ENCODE measurements around the gene STRBP.

STRBP gene

DNA sequence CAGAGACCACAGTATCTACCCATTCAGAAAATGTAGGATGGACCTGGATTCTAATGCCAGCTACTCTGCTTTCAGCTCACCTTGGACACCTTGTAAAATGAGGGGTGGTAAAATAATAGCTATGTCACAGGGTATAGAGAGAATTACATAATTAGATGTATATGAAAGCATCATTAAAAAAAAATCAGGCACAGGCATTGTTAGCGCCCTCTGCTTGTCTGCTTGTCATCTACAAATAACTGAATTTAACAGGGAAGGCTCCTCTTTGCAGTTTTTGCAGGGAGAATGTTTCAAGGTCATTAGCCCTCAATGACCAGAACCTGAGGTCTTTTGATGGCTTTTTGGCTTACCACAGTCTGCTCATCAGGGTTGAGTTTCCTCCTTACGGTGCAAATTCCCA is 176.9 kb downstream of the STRBP start:
- no peak for DNase-seq

DNA sequence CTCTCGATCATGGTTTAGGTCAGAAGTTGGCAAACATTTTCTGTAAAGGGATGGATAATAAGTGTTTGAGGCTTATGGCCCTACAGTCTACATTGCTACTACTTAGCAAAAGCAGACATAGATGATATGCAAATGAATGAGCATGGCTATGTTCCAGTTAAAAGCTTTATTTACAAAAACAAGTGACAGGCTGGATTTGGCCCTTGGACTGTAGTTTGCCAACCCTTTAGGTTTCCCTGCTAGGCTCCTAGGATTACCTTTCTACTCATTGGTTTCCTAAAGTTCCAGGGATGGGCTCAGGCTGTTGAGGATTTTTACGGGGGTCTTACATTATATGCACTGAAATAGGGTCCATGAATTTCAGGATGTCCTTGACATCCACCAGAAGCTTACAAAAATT is 177.4 kb downstream of the STRBP start:
- no peak for DNase-seq

DNA sequence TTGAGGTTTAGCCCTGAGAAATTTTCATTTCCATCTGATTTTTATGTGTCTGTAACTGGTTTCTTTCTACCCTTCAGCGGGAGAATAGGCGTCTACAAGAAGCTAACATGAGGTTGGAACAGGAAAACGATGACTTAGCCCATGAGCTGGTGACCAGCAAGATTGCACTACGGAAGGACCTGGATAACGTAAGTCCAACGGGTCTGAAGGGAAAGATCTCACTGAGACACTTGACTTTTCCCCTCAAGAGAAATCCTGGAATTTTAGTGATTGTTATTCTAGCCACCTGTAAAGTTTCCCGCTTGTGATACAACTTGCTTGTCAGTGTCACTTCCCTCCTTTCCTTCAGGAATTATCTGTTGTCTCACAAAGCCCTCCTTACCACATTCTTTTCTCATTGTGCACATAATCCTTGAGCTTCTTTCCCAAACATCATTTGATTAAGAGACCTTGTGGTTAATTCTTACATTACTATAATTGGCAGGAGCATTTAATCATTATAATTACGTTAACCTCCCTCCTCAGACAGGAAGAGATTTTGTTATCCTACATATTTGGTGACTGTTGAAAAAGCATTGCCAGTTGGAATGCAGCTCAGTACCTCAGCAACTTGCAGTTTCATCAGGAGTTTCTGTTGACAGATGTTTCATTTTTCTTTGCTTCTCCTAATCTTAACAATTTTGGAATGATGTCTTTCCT is 178.0 kb downstream of the STRBP start:
- no peak for DNase-seq

DNA sequence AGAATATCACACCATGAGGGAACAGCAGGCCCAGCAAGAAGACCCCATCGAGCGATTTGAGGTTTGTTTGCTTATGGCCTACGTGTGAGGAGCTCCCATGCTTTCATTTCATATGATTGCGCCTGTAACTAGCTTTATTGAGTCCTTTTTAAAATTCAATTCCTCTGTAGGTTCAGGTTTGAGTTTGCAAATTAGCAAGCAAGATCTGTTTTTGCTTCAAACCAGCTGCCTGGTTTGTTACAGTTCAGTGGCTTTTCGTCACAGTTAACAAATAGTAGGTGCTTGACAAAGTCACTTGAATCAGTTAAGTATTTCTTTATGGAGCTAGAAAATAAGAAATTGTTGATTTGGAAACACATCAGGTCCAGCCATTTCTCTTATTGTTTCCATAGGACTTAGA is 178.6 kb downstream of the STRBP start:
- no peak for DNase-seq

DNA sequence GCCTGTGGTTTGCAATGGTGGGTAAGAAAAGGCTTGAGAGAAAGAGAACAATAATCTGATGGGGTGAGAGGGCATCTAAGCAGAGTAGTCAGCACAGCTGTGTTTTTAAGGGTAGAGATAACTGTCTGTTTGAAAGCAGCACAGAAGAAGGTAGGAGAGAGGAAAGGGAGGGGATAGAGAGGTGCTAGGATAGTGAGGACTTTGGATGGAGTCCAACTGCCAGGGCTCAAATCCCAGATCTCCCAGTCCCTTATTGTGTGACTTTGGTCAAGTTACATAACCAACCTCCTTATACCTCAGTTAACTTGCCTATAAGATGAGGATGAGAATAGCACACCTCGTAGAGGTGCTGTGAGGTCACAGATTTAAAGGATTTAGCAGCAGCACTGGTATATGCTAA is 179.3 kb downstream of the STRBP start:
- DNase-seq: no peak

DNA sequence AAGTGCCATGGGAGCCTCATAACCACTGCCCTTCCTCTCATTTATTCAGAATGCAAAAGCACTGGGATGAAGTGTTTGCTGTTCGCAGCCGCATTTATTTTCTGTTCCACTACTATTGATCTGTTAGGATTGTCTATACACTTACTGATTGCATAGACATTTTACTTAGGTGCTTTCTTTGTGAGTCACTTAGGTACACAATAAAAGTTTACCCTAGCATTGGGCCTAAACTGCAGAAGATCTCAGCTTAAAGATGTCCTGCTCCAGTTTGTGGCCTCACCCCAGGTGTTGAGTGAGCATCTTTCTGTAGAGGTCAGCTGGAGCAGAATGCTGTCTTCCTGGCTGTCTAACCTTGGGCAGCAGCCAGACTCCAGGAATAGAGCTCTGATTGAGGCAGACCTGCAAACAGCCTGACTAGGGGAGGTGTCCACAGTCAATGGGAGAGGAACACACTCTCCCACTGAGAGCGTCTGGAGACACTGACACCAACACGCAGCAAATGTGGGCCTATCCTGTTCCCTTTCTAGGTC is 181.0 kb downstream of the STRBP start:
- no peak for DNase-seq

DNA sequence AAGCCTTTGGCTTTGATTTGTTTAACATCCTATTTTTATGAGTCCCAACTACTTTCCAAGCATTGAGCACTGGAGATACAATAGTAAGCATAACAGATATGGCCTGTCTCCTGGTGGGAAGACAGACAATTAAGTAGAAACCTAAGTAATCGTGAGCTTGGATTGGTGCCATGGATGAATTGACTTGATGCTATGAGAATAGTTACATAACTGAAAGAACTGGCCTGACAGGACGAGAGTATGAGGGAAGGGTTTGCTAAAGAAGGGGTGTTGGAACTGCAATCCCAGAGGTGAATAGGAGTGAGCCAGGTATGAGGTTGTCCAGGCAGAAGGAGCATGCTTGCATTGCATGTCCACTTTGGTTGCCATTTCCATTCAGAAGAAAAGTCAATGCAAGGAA is 182.5 kb downstream of the STRBP start:
- no peak for DNase-seq

DNA sequence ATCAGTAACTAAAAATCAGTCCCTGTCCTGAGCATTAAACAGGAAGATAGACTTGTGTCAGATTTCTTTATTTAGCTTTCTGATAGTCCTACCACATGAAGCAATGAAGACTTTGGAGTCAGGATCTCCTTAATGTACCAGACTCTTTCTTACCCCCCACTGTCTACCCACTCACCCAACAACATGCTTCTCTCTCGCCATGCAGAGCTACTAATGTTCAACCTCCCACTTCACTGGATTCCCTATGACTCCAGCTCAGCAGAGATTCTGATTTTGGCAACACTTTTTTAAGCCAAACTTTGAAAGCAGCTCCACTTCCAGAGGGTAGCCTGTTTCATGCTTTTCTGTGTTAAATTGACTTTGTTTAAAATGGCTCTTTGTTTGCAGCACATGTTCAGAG is 184.1 kb downstream of the STRBP start:
- no peak for DNase-seq

DNA sequence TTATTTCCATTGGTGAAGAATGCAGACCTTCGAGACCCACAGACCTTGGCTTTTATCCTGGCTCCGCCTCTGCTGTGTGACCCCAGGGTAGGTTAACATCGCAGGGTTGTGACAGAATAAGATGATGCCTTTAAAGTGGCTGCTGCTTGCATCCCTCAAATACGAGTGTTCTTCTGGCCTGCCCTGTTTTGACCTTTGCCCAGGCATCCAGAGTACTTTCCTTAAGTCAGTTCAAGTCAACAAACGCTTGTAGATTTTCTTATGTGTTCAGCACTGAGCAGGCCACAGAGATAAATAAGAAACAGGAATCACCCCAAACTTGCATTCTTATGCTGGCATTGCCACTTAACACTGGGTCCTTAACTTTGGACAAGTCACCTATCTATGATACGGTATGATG is 184.7 kb downstream of the STRBP start:
- no peak for DNase-seq

DNA sequence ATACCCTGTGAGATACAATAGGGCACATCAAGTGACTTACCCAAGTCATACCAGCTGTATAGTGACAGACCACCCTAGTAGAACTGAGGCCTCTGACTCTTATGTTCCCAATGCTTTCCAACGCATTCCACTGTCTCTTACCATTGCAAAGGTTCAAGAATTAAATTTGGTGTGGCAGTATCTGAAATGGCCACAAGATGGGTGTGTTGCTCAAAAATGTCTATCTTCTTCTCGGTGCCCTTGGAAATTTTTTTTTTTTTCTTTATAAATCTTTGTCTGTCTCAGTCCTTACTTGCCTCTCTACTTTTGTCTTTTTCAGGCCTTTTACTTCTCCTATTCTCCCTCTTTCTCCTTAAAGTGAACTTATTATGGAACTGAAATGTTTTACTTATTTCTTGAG is 186.6 kb downstream of the STRBP start:
- DNase-seq: peak; percentile 2

DNA sequence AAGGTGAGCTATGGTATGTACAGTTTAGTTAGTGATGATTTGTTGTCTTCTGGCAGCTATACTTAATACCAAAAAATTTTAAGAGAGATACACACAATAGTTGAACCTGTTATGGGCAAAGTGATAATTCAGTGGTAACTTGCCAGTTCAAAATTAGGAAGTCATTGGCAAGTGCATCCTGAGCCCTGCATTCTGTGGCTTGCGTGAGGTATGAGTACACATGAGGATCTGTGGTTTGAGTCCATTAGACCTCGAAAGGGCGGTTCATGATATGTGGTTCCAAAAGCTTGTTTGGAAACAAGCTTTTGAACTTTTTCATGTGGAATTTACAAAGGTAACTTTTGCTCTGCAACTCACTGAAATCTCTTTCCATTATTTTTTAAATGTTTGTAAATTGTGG is 187.9 kb downstream of the STRBP start:
- no peak for DNase-seq

DNA sequence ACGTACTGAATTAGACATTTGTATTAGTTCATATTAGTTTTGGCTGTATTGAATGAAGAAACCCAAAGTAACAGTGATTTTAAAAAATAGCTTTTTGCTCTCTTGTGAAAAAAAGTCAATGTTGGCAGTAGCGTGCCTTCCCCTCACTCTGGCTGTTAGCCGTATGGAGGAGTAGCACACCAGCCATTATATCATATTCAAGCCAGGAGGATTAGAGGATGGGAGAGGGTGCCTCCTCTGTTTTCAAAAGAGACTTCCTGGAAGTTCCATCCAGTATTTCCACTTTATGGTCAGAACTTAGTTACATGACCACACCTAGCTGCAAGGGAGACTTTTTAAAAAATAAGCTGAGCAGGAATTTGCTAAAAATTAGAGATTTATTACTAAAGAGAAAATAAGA is 193.8 kb downstream of the STRBP start:
- no peak for DNase-seq

DNA sequence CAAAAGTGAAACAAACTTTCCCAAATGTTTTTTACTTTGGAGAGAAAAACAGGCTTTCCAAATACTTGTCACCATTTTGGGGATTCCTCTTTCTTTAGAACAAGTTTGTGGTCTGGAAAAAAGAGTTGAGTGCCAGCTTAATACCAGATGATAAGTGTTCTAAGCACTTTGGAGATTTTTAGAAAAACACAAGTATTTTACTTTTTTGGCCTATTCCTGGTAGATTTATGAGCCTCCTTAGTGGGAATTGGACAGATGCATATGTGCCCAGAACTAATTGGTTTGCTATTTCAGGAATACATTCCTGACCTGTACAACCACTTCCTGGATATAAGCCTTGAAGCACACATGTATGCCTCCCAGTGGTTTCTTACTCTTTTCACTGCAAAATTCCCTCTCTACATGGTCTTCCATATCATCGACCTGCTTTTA is 194.4 kb downstream of the STRBP start:
- no peak for DNase-seq

DNA sequence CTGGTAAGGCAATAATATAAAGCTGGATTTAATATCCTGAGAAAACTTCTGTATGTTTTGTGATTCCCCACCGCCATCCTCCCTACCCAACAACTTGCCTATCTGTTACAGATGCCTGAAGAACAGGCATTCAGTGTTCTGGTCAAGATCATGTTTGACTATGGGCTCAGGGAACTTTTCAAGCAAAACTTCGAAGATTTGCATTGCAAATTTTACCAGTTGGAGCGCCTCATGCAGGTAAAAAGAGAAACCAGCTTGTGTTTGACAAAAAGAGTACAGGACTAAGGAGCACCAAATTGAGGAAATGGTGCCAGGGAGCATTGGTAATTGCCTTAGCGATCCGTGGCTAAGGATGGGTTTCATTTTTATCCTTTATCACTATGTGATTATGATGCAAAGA is 194.9 kb downstream of the STRBP start:
- DNase-seq: no peak

DNA sequence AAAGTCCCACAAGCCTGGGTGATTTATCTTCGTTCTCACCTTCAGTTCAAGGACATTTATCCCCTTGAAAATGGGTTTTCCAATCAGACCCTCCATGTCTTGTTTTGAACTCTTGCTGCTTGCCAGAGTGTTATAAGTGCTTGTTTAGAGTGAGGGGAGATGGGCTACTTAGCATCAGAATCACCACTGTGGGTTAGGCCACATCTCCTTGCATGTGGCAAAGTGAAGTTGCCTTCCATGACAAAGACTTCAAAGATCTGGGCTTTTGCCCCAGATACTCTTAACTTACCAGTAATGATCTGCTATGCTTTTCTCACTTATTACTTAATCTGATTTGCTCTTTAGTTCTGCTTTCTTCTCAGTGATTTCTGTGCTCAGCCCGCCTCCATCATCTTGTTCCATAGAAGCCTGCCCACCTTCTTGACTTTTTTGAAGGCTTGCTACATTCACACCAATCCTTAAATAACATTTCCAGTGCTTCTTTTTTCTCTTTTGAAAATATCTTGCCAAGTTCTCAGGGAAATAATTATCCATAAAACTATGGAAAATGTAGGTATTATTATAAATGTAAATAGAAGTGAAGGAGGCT is 195.9 kb downstream of the STRBP start:
- DNase-seq: no peak

All from NCI-H1694 treated with DMSO at 0.1 percent for 48 hours (cell line).